HepG2 (cell line): ENCODE results near the gene DBNDD2. TPM values are rescaled to one million over a fixed set of nuclear protein-coding genes. Genes with fewer than 3 reads are reported as not detected.

Experiments
- ATAC-seq: fragments of 200-7000 bp; cut with Tn5 transposase; 3 replicates; pipeline ENCODE4 v1.9.1; 2020; ENCODE audit warnings: mild to moderate bottlenecking, moderate library complexity
- BruUV-seq: library from RNA; stranded (reverse); fragments of 400-500 nt; replicated peaks from 2 replicates; lab custom pipeline; 2021; lab: Mats Ljungman, UMichigan
- CTCF ChIA-PET: fragments of 300-600 bp; formaldehyde crosslinking; extraction: SDS; loops from one replicate; lab custom pipeline; 2021; ENCODE audit warnings: low total read pairs, inconsistent platforms, low intra/inter-chr PET ratio; lab: Yijun Ruan, JAX
- POLR2A ChIA-PET: fragments of 350-600 bp; sonication (Branson Sonifier 250); formaldehyde crosslinking; loops from one replicate; lab custom pipeline; 2020; ENCODE audit warnings: antibody characterized with exemption, inconsistent platforms; lab: Yijun Ruan, JAX
- DNase-seq: peaks from one replicate; pipeline ENCODE4 v3.0.0-alpha.2; 2015; ENCODE audit warnings: low spot score
- FAIRE-seq: peaks from 3 replicates; lab custom pipeline; 2011; peaks lifted over from hg19 to GRCh38; lab: Jason Lieb, UNC
- H2AFZ ChIP-seq: one replicate; pipeline ENCODE4 v1.6.1; 2011; ENCODE audit warnings: low read length, inconsistent platforms
- H3K27ac ChIP-seq: fragments of 300-600 bp; 3 replicates; pipeline ENCODE4 v1.8.0; 2011; ENCODE audit warnings: mixed run types, mild to moderate bottlenecking, mixed read lengths, low read length, inconsistent platforms; ENCODE audit not compliant: insufficient read depth; ENCODE audit errors: extremely low read length
- H3K27me3 ChIP-seq, 2 experiments: fragments of 200-600 bp in 1 of 2; 2 replicates in 1 of 2; 3 replicates in 1 of 2; pipeline versions ENCODE4 v1.6.0 to v1.8.0; 2011; ENCODE audit warnings: low read length in 2 of 2, mild to moderate bottlenecking in 2 of 2, moderate library complexity in 2 of 2, inconsistent platforms in 1 of 2; ENCODE audit not compliant: insufficient read depth in 2 of 2, control insufficient read depth in 1 of 2
- H3K36me3 ChIP-seq, 2 experiments: fragments of 200-600 bp in 1 of 2; replicated peaks in 1 of 2; 2 replicates in 1 of 2; 3 replicates in 1 of 2; pipeline versions ENCODE4 v1.5.1 to v1.8.0; 2011; ENCODE audit warnings: low read length in 2 of 2, inconsistent platforms in 1 of 2; ENCODE audit not compliant: insufficient read depth in 2 of 2, control insufficient read depth in 1 of 2
- H3K4me1 ChIP-seq: 2 replicates; pipeline ENCODE4 v1.5.1; 2012; ENCODE audit warnings: low read length, inconsistent platforms; ENCODE audit not compliant: insufficient read depth
- H3K4me2 ChIP-seq: 2 replicates; pipeline ENCODE4 v1.6.0; 2011; ENCODE audit warnings: low read depth, low read length, inconsistent platforms
- H3K4me3 ChIP-seq, 3 experiments: fragments of 200-600 bp in 1 of 3; sonication (generic), shearing (Covaris generic) in 1 of 3; replicated peaks in 1 of 3; 2 replicates each; pipeline ENCODE4 v1.5.1; 2011 to 2016; ENCODE audit warnings: low read length in 3 of 3, inconsistent platforms in 2 of 3, low read depth in 2 of 3, mild to moderate bottlenecking in 2 of 3, control low read depth in 1 of 3, mixed read lengths in 1 of 3; ENCODE audit not compliant: insufficient read depth in 1 of 3
- H3K79me2 ChIP-seq: one replicate; pipeline ENCODE4 v1.6.1; 2011; ENCODE audit warnings: low read length, inconsistent platforms; ENCODE audit not compliant: insufficient read depth
- H3K9ac ChIP-seq: 2 replicates; pipeline ENCODE4 v1.6.0; 2011; ENCODE audit warnings: mild to moderate bottlenecking, low read depth, low read length, inconsistent platforms; ENCODE audit not compliant: insufficient read depth
- H3K9me3 ChIP-seq: 2 replicates; pipeline ENCODE4 v1.5.1; 2012; ENCODE audit warnings: mild to moderate bottlenecking, low read length
- H4K20me1 ChIP-seq: 2 replicates; pipeline ENCODE4 v1.6.0; 2011; ENCODE audit warnings: inconsistent platforms, mild to moderate bottlenecking, low read length, moderate library complexity; ENCODE audit not compliant: insufficient read depth
- KLF11 ChIP-seq: IDR thresholded peaks from 2 replicates; pipeline ENCODE4 v1.6.1; 2016; ENCODE audit warnings: missing compliant biosample characterization
- MAFG ChIP-seq: sonication (generic); formaldehyde crosslinking; IDR thresholded peaks from 2 replicates; pipeline ENCODE4 v1.5.1; 2020; ENCODE audit warnings: mild to moderate bottlenecking, missing genetic modification reagents
- PPARG ChIP-seq: conservative IDR thresholded peaks from 2 replicates; pipeline ENCODE4 v1.6.1; 2016; ENCODE audit warnings: missing biosample characterization, missing genetic modification reagents
- XRCC5 ChIP-seq: fragments of 200-400 bp; formaldehyde crosslinking; optimal IDR thresholded peaks from 2 replicates; pipeline ENCODE3; 2017; ENCODE audit warnings: mild to moderate bottlenecking, low read length
- ZNF101 ChIP-seq: sonication (generic); formaldehyde crosslinking; IDR thresholded peaks from 2 replicates; pipeline ENCODE4 v1.4.0; 2020; ENCODE audit warnings: mild to moderate bottlenecking, low read depth, missing genetic modification reagents, borderline replicate concordance
- ZNF205 ChIP-seq: IDR thresholded peaks from 2 replicates; pipeline ENCODE4 v1.6.1; 2018; ENCODE audit warnings: missing biosample characterization, missing genetic modification reagents
- ZNF703 ChIP-seq: sonication (generic); formaldehyde crosslinking; IDR thresholded peaks from 2 replicates; pipeline ENCODE4 v1.5.1; 2020; ENCODE audit warnings: missing genetic modification reagents, mild to moderate bottlenecking, moderate library complexity, borderline replicate concordance
- WGBS: methylation state at CpG from one replicate; pipeline ENCODE4 v1.1.6; 2017; ENCODE audit warnings: low lambda C conversion rate; 5-methylcytosine and 5-hydroxymethylcytosine counted together
- in situ Hi-C: cut with HindIII; loops from 2 replicates; pipeline ENCODE4 v1.10.0; 2017; ENCODE audit warnings: low pct_unique_long_range_greater_than_20kb; ENCODE audit not compliant: extremely low pct_ligation_motif_present
- intact Hi-C: fragments of 100-400 bp; cut with micrococcal nuclease; formaldehyde crosslinking; loops from one replicate; pipeline ENCODE4 v1.10.0; 2022; ENCODE audit not compliant: unreplicated experiment
- polyA plus RNA-seq, 8 experiments: library from polyadenylated mRNA; depleted of rRNA in 3 of 8; stranded (reverse) in 7 of 8; unstranded in 1 of 8; fragments of >200 nt; fragmentation: Illumina TruSeq in 4 of 8; extraction: Trizol in 4 of 8; gene quantifications; 2 replicates each; pipeline versions ENCODE4 v1.2.1 to v1.2.3, GENCODE V29; 2011 to 2016; ENCODE audit warnings: low read depth in 4 of 8, missing spikeins in 1 of 8, mixed read lengths in 1 of 8; ENCODE audit not compliant: insufficient read depth in 1 of 8
- total RNA-seq, 5 experiments: library from RNA; depleted of rRNA; stranded (reverse); fragments of >200 nt; fragmentation: Illumina TruSeq; extraction: Trizol; gene quantifications; 2 replicates each; pipeline ENCODE4 v1.2.3, GENCODE V29; 2016; ENCODE audit warnings: low read depth in 1 of 5
- TF ChIP-seq, protein P1 (sequence below): sonication (generic); formaldehyde crosslinking; IDR thresholded peaks from 2 replicates; pipeline ENCODE4 v1.4.0; 2020; ENCODE audit warnings: missing genetic modification reagents

The DBNDD2 gene
- total and polyA plus RNA-seq, 2 of the 13 experiments (the other 11 are each of a cell fraction or from before 2014, with no cell fraction given) = 16.7 to 47.6 TPM

DNA sequence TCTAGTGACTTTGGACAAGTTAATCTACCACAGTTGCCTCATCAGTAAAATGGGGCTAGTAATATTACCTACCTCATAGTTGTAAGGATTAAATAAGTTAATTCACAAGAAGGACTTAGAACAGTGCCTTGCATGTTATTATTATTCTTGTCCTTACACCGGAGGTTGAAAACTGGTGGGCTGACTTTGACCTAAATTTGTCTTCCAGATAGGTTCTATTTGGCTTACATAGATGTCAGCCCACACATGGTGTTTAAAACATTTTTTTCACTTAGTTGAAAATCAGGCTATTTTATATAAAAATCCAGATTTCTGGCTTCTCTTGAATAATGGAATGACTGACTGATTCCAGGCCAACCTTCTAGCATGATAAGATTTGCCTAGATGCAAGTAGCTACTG lies 41.9 kb upstream of the DBNDD2 start (continued):
- TF ChIP-seq ZNF205 (CRISPR knock-in tag) (no peak), XRCC5 (no peak)
- TF ChIP-seq, all 625 proteins: peak for 0

DNA sequence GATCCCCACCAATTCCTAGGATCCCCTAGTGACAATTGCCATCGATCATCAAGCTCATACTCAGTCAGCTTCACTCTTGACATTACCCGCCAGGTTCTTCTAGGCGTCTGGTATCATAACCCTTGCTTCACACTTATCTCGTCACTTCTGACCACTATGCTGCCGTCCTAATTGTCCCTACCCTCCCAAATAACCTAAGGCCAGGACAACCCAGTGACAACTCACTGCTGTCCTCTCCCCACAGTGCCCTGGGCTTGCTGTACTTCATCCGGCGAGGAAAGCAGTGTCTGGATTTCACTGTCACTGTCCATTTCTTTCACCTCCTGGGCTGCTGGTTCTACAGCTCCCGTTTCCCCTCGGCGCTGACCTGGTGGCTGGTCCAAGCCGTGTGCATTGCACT lies 41.5 kb upstream of the DBNDD2 start:
- WGBS = 92% methylated on average over 11 of the region's 11 CpGs
- Histone ChIP-seq H3K9ac (no peak overlapping the region), H3K27me3 (no peaks in the 10 kb centered on the region; a peak in 1 of 5 replicates), H3K9me3 (no peaks in the 10 kb centered on the region), H3K27ac (no peak overlapping the region), H3K79me2 (peaks cover 13% of the 10 kb centered on the region), H3K36me3 (peaks cover 20 to 32% of the 10 kb centered on the region in 2 experiments), H3K4me3 (no peak overlapping the region), H3K4me2 (no peak overlapping the region), H4K20me1 (peaks cover 5% of the 10 kb centered on the region; the same call in 1 of the 2 replicates), H3K4me1 (peaks cover 39% of the 10 kb centered on the region), H2AFZ (no peak overlapping the region)
- intact Hi-C loops (no loop called here), in situ Hi-C loops (no loop called here)
- no TSS peak for BruUV-seq
- no peak for DNase-seq
- TF ChIP-seq ZNF101 (CRISPR knock-in tag) (no peak), PPARG (CRISPR knock-in tag) (no peak), MAFG (CRISPR knock-in tag) (no peak), KLF11 (CRISPR knock-in tag) (no peak), ZNF703 (CRISPR knock-in tag) (no peak)
- TF ChIP-seq, protein P1, sequence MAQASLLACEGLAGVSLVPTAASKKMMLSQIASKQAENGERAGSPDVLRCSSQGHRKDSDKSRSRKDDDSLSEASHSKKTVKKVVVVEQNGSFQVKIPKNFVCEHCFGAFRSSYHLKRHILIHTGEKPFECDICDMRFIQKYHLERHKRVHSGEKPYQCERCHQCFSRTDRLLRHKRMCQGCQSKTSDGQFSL (CRISPR knock-in tag) = no peak
- ATAC-seq = no peak
- FAIRE-seq = no peak
- ChIA-PET POLR2A (interaction anchor here (2.0 to 29.5 kb wide), 2 partner anchors 23 to 44 kb away, joined by 5 to 1422 read pairs; partner anchors contain the start of gene SDC4), CTCF (no interaction called here)
